ENCODE measurements around the gene WNK1. TPM values are rescaled to one million over a fixed set of nuclear protein-coding genes. Genes with fewer than 3 reads are reported as not detected.

Gene WNK1
- total and polyA plus RNA-seq, 2 of the 8 experiments (the other 6 are each of a cell fraction or from before 2014, with no cell fraction given) = 88.2 to 157 TPM

GRCh38 chr12:865614-866013 lies 113.2 kb downstream of the WNK1 start:
- no peak overlapping the region for H3K14ac ChIP-seq (ENCODE audit: insufficient read length)
- H3K36me3 ChIP-seq (ENCODE audit: control insufficient read depth in 2 of 4, insufficient read depth in 4 of 4, low read length in 3 of 4) = peaks cover 3 to 38% (median 25%) of the 10 kb centered on the region in 4 experiments; a peak in 7 of 8 replicates
- no peaks in the 10 kb centered on the region for H3K79me2 ChIP-seq (ENCODE audit: control insufficient read depth in 1 of 2, insufficient read depth in 2 of 2, low read length in 2 of 2)
- DNase-seq (ENCODE audit: low read depth in 1 of 2, low spot score in 2 of 2) = no peak
- no peak overlapping the region for H3K4me2 ChIP-seq (ENCODE audit: insufficient read depth in 1 of 2, low read depth in 2 of 2, low read length in 2 of 2)
- H4K20me1 ChIP-seq (replicated peaks in 1 of 2; ENCODE audit: control insufficient read depth in 1 of 2, insufficient read depth in 2 of 2, low read length in 2 of 2) = no peaks in the 10 kb centered on the region
- H2BK20ac ChIP-seq (ENCODE audit: low read length) = no peak overlapping the region
- H4K91ac ChIP-seq (replicated peaks; ENCODE audit: insufficient read length, low read length) = no peak overlapping the region
- no peak overlapping the region for H3K18ac ChIP-seq (ENCODE audit: extremely low read depth, low read length)
- TF ChIP-seq EZH2 (IDR thresholded peaks at IDR 0.05; ENCODE audit: low read depth, low read length, severe bottlenecking) (no peak), HDAC6 (IDR thresholded peaks at IDR 0.05; ENCODE audit: low read depth, low read length) (no peak), SIX5 (IDR thresholded peaks at IDR 0.05; ENCODE audit: low read depth, low read length) (no peak), TAF7 (optimal IDR thresholded peaks at IDR 0.05; ENCODE audit: borderline replicate concordance, low read depth, low read length) (no peak)
- no peaks in the 10 kb centered on the region for H3K4me1 ChIP-seq (replicated peaks in 1 of 4; ENCODE audit: control insufficient read depth in 3 of 4, insufficient read depth in 4 of 4, low read length in 3 of 4)
- H3K23me2 ChIP-seq (ENCODE audit: low read depth, low read length) = no peaks in the 10 kb centered on the region
- H3K4me3 ChIP-seq (ENCODE audit: extremely low read depth in 1 of 4, insufficient read depth in 2 of 4, low read depth in 3 of 4, low read length in 4 of 4) = no peak overlapping the region
- no peaks in the 10 kb centered on the region for H3K9me3 ChIP-seq (ENCODE audit: insufficient read depth in 2 of 2, low read depth in 1 of 2, low read length in 1 of 2)
- no peak overlapping the region for H3K23ac ChIP-seq (ENCODE audit: insufficient read length)
- ChIA-PET POLR2A (ENCODE audit: partially characterized antibody) (no interaction called here), CTCF (ENCODE audit: partially characterized antibody) (no interaction called here)
- no peak overlapping the region for H2BK15ac ChIP-seq (ENCODE audit: low read length)
- H4K5ac ChIP-seq (ENCODE audit: insufficient read length, low read depth, low read length) = no peak overlapping the region
- H3K27ac ChIP-seq (ENCODE audit: low read depth, low read length) = no peak overlapping the region
- no peak overlapping the region for H3K4ac ChIP-seq (replicated peaks; ENCODE audit: insufficient read length, low read depth, low read length)
- H4K8ac ChIP-seq (ENCODE audit: extremely low read depth, insufficient read depth, low read length) = no peak overlapping the region
- H2BK5ac ChIP-seq (ENCODE audit: low read depth, low read length) = no peak overlapping the region
- no peak overlapping the region for H2AFZ ChIP-seq (ENCODE audit: low read length)
- H3K79me1 ChIP-seq (ENCODE audit: low read depth, low read length) = no peaks in the 10 kb centered on the region
- no peak overlapping the region for H2BK120ac ChIP-seq (replicated peaks; ENCODE audit: low read depth, low read length)
- H2AK5ac ChIP-seq (ENCODE audit: low read depth, low read length) = no peak overlapping the region
- no peak for FAIRE-seq
- H2BK12ac ChIP-seq (ENCODE audit: low read depth, low read length) = no peak overlapping the region
- WGBS, 2 experiments (ENCODE audit: extremely low coverage in 1 of 2, insufficient coverage in 1 of 2, insufficient read length in 1 of 2, insufficient replicate concordance in 2 of 2, low coverage in 1 of 2, low lambda C conversion rate in 2 of 2, missing lambda C conversion rate in 1 of 2) = 100% methylated on average over 1 of the region's 1 CpG; no CpG with 5 or more reads in 1 of the 2 experiments
- no peak overlapping the region for H3K9ac ChIP-seq (replicated peaks in 1 of 4; ENCODE audit: extremely low read depth in 1 of 4, low read depth in 3 of 4, low read length in 3 of 4)
- H3K27me3 ChIP-seq (replicated peaks in 1 of 4; ENCODE audit: control insufficient read depth in 3 of 4, extremely low read depth in 1 of 4, insufficient read depth in 3 of 4, low read length in 3 of 4) = no peaks in the 10 kb centered on the region
- no peak overlapping the region for H3K56ac ChIP-seq (replicated peaks; ENCODE audit: insufficient read length, low read depth, low read length)

Data from H1 (cell line).